ENCODE results near the gene MRGPRF. TPM values are rescaled to one million over a fixed set of nuclear protein-coding genes. Genes with fewer than 3 reads are reported as not detected.

The MRGPRF gene
- total RNA-seq, 1 donor from 2014 or later, result 8.8 TPM

DNA sequence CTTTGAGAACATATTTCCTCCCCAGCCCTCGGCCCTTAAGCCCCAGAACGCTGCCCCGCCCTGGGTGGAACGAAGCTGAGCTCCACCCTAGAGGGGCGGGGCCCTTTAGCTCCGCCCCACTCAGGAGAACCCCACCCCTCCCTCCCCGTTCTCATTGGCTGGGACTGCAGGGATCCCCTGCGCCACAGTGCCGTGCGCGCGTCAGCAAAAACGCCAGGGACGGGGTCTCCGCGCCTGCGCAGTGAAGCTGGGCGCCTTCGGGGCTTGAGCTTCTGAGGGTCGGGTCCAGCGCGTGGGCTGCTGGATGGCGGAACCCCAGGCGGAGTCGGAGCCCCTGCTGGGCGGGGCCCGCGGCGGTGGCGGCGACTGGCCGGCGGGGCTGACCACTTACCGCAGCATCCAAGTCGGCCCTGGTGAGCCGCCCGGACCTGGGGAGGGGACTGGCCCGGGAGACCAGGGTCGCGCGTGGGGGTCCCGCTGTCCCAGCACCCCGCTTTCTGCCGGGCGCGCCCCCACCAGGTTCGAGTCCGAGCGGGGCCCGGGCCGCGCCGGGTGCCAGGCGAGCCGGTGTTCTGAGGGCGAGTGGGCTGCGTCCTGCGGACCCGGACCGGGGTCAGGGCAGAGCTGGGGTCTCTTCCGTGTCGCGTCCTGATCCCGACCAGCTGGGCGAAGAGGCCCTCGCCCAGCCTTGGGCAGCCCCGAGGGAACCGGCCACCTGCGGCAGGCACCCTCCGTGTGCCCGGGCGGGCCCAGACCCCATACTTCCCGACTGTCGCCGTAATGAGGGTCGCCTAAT, 35.8 kb upstream of the MRGPRF start, which contains the start of gene TPCN2:
Gene TPCN2, plus strand, starts transcription at position 239 of the 796 bp plus-strand sequence. Its CDS starts 66 bp downstream, at position 305.
- peak; percentile 95 for DNase-seq (ENCODE audit: low spot score)

DNA sequence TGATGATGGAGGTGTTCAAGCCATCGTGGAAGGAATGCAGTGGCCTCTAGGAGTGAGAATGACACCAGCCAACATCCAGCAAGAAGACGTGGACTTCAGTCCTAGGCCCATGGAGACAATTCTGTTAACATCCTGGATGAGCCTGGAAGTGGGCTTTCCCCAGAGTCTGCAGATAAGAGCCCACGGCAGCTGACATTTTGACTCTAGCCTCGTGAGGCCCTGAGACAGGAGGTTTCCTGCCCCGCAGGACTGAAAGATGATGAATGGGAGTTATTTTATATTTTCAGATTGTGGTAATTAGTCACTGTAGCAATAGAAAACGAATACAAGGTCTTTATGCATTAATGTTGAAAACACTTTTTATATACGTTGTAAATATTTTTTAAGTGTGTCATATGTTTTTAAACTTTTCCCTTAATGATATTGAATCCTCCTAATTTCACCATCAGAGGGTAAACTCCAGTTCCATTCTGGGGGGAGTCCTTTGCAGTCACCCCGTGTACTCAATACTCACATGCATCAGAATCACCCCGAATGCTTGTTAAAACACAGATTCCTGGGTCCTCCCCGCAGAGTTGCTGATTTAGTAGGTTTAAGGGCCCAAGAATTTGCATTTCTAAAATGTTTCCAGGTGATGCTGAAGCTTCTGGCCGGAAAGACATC, 35.1 kb upstream of the MRGPRF start:
- Mint-ChIP-seq H3K27ac (ENCODE audit: unreplicated experiment) (no peak overlapping the region), H3K4me3 (ENCODE audit: unreplicated experiment) (peak overlapping the region; percentile 68), H3K36me3 (ENCODE audit: low read depth) (no peaks in the 10 kb centered on the region), H3K4me1 (ENCODE audit: low read depth) (peaks cover 38% of the 10 kb centered on the region), H3K9me3 (ENCODE audit: low read depth) (no peaks in the 10 kb centered on the region), H3K27me3 (ENCODE audit: low read depth) (no peaks in the 10 kb centered on the region)
- TF ChIP-seq, protein P1, sequence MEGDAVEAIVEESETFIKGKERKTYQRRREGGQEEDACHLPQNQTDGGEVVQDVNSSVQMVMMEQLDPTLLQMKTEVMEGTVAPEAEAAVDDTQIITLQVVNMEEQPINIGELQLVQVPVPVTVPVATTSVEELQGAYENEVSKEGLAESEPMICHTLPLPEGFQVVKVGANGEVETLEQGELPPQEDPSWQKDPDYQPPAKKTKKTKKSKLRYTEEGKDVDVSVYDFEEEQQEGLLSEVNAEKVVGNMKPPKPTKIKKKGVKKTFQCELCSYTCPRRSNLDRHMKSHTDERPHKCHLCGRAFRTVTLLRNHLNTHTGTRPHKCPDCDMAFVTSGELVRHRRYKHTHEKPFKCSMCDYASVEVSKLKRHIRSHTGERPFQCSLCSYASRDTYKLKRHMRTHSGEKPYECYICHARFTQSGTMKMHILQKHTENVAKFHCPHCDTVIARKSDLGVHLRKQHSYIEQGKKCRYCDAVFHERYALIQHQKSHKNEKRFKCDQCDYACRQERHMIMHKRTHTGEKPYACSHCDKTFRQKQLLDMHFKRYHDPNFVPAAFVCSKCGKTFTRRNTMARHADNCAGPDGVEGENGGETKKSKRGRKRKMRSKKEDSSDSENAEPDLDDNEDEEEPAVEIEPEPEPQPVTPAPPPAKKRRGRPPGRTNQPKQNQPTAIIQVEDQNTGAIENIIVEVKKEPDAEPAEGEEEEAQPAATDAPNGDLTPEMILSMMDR (IDR thresholded peaks at IDR 0.05), result no peak
- DNase-seq (ENCODE audit: low spot score), result no peak

More for the DNA sequence above, 35.8 kb upstream of the MRGPRF start, which contains the start of gene TPCN2:
- no peaks in the 10 kb centered on the region for H3K36me3 Mint-ChIP-seq (ENCODE audit: low read depth)
- peak within 1 kb of the TSS; percentile 68 for H3K4me3 Mint-ChIP-seq (ENCODE audit: unreplicated experiment)
- no peaks in the 10 kb centered on the region for H3K27me3 Mint-ChIP-seq (ENCODE audit: low read depth)
- peak within 1 kb of the TSS; percentile 45 for H3K27ac Mint-ChIP-seq (ENCODE audit: unreplicated experiment)
- H3K9me3 Mint-ChIP-seq (ENCODE audit: low read depth), result no peaks in the 10 kb centered on the region
- TF ChIP-seq, protein P1 (IDR thresholded peaks at IDR 0.05), result peak; percentile 22
- peaks cover 38% of the 10 kb centered on the region for H3K4me1 Mint-ChIP-seq (ENCODE audit: low read depth)

DNA sequence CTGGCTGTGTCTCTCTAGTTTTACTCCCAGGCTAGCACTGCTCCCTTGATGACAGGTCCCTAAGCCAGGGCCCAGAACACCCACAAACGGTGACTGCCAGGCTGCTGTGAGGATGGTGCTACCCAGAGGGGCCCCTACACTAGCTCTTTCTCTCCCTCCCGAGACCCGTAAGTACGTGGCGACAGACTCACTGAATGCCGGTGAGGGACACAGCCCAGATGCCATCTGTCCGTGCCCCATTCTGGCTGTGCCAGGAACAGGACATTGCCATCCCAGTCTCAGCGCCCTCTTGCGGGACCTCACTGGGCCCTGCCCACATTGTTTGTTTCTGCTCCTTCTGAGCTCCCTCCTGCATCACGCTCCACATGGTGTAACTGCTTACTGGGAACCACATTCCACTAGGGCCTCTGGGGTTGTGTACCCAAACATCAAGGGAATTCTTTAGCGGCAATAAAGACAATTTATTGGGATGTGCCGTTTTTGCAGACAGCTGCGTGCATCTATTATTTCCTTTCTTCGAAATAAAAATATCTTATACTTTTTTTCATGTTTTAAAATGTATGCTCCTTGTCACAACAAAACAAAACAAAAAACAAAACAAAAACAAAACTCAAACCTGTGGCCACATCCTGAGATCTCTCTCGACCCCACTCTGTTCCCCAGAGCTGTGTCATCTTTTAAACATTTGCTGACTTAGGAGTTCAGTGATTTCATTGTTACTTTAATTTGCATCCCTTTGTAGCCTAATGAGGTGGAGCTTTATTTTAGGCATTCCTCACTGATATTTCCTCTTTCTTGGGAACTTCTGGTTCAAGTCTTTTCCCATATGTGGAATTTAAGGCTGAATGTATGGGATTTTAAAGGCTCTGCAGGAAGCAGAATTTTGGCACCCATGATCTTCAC, 31.3 kb upstream of the MRGPRF start:
- TF ChIP-seq, protein P1 (IDR thresholded peaks at IDR 0.05), result peak; percentile 84
- no peaks in the 10 kb centered on the region for H3K9me3 Mint-ChIP-seq (ENCODE audit: low read depth)
- no peaks in the 10 kb centered on the region for H3K27me3 Mint-ChIP-seq (ENCODE audit: low read depth)
- peaks cover 24% of the 10 kb centered on the region for H3K4me1 Mint-ChIP-seq (ENCODE audit: low read depth)
- no peak for DNase-seq (ENCODE audit: low spot score)
- H3K36me3 Mint-ChIP-seq (ENCODE audit: low read depth), result no peaks in the 10 kb centered on the region
- H3K4me3 Mint-ChIP-seq (ENCODE audit: unreplicated experiment), result no peak overlapping the region
- H3K27ac Mint-ChIP-seq (ENCODE audit: unreplicated experiment), result no peak overlapping the region

DNA sequence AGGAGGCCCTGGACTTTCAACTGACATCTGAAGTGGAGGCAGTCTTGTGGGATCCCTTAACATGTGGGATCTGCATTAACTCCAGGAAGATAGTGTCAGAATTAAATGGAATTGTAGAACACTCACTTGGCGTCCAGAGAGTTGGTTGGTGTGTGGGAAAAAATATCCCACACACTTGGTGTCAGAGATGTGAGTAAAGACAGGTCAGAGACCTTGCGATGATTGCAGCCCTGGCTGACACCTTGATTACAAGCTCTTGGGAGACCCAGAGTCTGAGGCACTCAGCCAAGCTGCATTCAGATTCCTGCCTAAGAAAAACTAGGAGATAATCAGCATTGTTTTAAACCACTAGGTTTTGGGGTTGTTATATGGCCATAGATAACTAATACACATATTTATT, 28.5 kb upstream of the MRGPRF start:
- H3K27me3 Mint-ChIP-seq (ENCODE audit: low read depth), result no peaks in the 10 kb centered on the region
- H3K9me3 Mint-ChIP-seq (ENCODE audit: low read depth), result no peaks in the 10 kb centered on the region
- no peaks in the 10 kb centered on the region for H3K36me3 Mint-ChIP-seq (ENCODE audit: low read depth)
- TF ChIP-seq, protein P1 (IDR thresholded peaks at IDR 0.05), result no peak
- DNase-seq (ENCODE audit: low spot score), result no peak
- no peak overlapping the region for H3K27ac Mint-ChIP-seq (ENCODE audit: unreplicated experiment)
- peaks cover 17% of the 10 kb centered on the region for H3K4me1 Mint-ChIP-seq (ENCODE audit: low read depth)
- H3K4me3 Mint-ChIP-seq (ENCODE audit: unreplicated experiment), result no peak overlapping the region

All from chondrocyte (in vitro differentiated cells).